Thymus (tissue), 2 donors: ENCODE measurements around the gene PRKCD. TPM values are rescaled to one million over a fixed set of nuclear protein-coding genes. Genes with fewer than 3 reads are reported as not detected.

Experiments used
- polyA plus RNA-seq: library from polyadenylated mRNA; stranded (reverse); fragments of 200-250 nt; gene quantifications from one replicate; pipeline ENCODE4 v1.2.3, GENCODE V29; 2013
- total RNA-seq: library from RNA; stranded (reverse); fragments of 120-200 nt; gene quantifications from one replicate; pipeline ENCODE4 v1.2.4, GENCODE V29; 2013
- donor health status: healthy.

PRKCD gene
- total and polyA plus RNA-seq, 2 donors, result 2.4 to 15.3 TPM

Other genes with a start within 250 kb of the PRKCD start
- gene SFMBT1, start 115.1 kb upstream of the PRKCD start, total RNA-seq, result 6.4 TPM
- 6.2 TPM for gene SFMBT1, start 115.1 kb upstream of the PRKCD start, polyA plus RNA-seq
- 15.6 TPM for gene RFT1, start 30.8 kb upstream of the PRKCD start, total RNA-seq
- 8.0 TPM for gene RFT1, start 30.8 kb upstream of the PRKCD start, polyA plus RNA-seq
- gene TKT, start 94.8 kb downstream of the PRKCD start, total RNA-seq, result 179 TPM
- 90.6 TPM for gene TKT, start 94.8 kb downstream of the PRKCD start, polyA plus RNA-seq
- 12.3 TPM for gene DCP1A, start 186.3 kb downstream of the PRKCD start, total RNA-seq
- 8.9 TPM for gene DCP1A, start 186.3 kb downstream of the PRKCD start, polyA plus RNA-seq